ENCODE results near the gene PPP6R2. TPM values are rescaled to one million over a fixed set of nuclear protein-coding genes. Genes with fewer than 3 reads are reported as not detected.

The PPP6R2 gene
- total and polyA plus RNA-seq, 9 of the 15 experiments (the other 6 are each of a cell fraction or from before 2014, with no cell fraction given): 0.32 to 39.8 (median 21.4) TPM

GRCh38 chr22:50298937-50299784 is 44.0 kb upstream of the PPP6R2 start:
- Histone ChIP-seq H3K79me2 (ENCODE audit: control insufficient read depth, insufficient read depth, low read length) (peaks cover 45% of the 10 kb centered on the region), H3K9me1 (ENCODE audit: control insufficient read depth, insufficient read depth, low read length) (no peaks in the 10 kb centered on the region), H2AFZ (ENCODE audit: low read depth, low read length) (no peak overlapping the region), H3K27ac (ENCODE audit: extremely low read depth, low read depth, low read length) (no peak overlapping the region), H3K4me3 (no peak overlapping the region), H3K27me3 (ENCODE audit: control insufficient read depth in 2 of 2, insufficient read depth in 2 of 2, low read length in 2 of 2) (no peaks in the 10 kb centered on the region), H3K9ac (ENCODE audit: insufficient read depth in 1 of 2, low read depth in 2 of 2, low read length in 2 of 2) (no peak overlapping the region), H3K4me2 (ENCODE audit: insufficient read depth, low read length) (no peak overlapping the region), H3K9me3 (replicated peaks; ENCODE audit: control insufficient read depth, insufficient read depth, low read depth, low read length) (no peaks in the 10 kb centered on the region), H3K36me3 (ENCODE audit: control insufficient read depth, insufficient read depth, low read length) (no peaks in the 10 kb centered on the region; the same call in 2 of the 3 replicates), H3K4me1 (replicated peaks in 1 of 2; ENCODE audit: control insufficient read depth in 2 of 2, insufficient read depth in 2 of 2, low read length in 2 of 2) (peaks cover 6 to 71% of the 10 kb centered on the region in 2 experiments; a peak in 3 of 5 replicates), H4K20me1 (replicated peaks; ENCODE audit: control insufficient read depth, insufficient read depth, low read length) (no peaks in the 10 kb centered on the region)
- ChIA-PET POLR2A (interaction anchor here (0.6 kb wide), 1 partner anchor 152 kb away, joined by 4 read pairs; no protein-coding TSS in a partner anchor), CTCF (ENCODE audit: low intra/inter-chr PET ratio) (no interaction called here)
- DNase-seq (ENCODE audit: extremely low read depth in 1 of 4, low spot score in 3 of 4) (peak in 2 of 4 experiments; percentile 22 to 31), ATAC-seq (no peak), FAIRE-seq (no peak)
- BruUV-seq (replicated peaks): no TSS peak
- in situ Hi-C loops (cut with MboI): no loop called here
- no peak for TF ChIP-seq SREBF2 (CRISPR knock-in tag; IDR thresholded peaks at IDR 0.05)
- TF ChIP-seq ZNF217 (CRISPR knock-in tag; IDR thresholded peaks at IDR 0.05): no peak
- no peak for TF ChIP-seq TAF9B (IDR thresholded peaks at IDR 0.05; ENCODE audit: partially characterized antibody)
- TF ChIP-seq, protein P1, sequence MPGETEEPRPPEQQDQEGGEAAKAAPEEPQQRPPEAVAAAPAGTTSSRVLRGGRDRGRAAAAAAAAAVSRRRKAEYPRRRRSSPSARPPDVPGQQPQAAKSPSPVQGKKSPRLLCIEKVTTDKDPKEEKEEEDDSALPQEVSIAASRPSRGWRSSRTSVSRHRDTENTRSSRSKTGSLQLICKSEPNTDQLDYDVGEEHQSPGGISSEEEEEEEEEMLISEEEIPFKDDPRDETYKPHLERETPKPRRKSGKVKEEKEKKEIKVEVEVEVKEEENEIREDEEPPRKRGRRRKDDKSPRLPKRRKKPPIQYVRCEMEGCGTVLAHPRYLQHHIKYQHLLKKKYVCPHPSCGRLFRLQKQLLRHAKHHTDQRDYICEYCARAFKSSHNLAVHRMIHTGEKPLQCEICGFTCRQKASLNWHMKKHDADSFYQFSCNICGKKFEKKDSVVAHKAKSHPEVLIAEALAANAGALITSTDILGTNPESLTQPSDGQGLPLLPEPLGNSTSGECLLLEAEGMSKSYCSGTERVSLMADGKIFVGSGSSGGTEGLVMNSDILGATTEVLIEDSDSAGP (CRISPR knock-in tag; IDR thresholded peaks at IDR 0.05): no peak
- TF ChIP-seq, protein P2, sequence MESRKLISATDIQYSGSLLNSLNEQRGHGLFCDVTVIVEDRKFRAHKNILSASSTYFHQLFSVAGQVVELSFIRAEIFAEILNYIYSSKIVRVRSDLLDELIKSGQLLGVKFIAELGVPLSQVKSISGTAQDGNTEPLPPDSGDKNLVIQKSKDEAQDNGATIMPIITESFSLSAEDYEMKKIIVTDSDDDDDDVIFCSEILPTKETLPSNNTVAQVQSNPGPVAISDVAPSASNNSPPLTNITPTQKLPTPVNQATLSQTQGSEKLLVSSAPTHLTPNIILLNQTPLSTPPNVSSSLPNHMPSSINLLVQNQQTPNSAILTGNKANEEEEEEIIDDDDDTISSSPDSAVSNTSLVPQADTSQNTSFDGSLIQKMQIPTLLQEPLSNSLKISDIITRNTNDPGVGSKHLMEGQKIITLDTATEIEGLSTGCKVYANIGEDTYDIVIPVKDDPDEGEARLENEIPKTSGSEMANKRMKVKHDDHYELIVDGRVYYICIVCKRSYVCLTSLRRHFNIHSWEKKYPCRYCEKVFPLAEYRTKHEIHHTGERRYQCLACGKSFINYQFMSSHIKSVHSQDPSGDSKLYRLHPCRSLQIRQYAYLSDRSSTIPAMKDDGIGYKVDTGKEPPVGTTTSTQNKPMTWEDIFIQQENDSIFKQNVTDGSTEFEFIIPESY (CRISPR knock-in tag; IDR thresholded peaks at IDR 0.05): peak; percentile 58
- no peak for TF ChIP-seq RAD51 (IDR thresholded peaks at IDR 0.05; ENCODE audit: borderline replicate concordance, low read depth)
- TF ChIP-seq IRF1 (CRISPR knock-in tag; IDR thresholded peaks at IDR 0.05; ENCODE audit: borderline replicate concordance): no peak
- no peak for TF ChIP-seq ZNF449 (CRISPR knock-in tag; IDR thresholded peaks at IDR 0.05)
- intact Hi-C loops (cut with micrococcal nuclease): no loop called here
- 88% methylated on average over 17 of the region's 59 CpGs for WGBS (ENCODE audit: insufficient coverage, low coverage, missing lambda C conversion rate)
